Sciatic nerve (tissue), 2 donors: ENCODE results near the gene CSK. TPM values are rescaled to one million over a fixed set of nuclear protein-coding genes. Genes with fewer than 3 reads are reported as not detected.

Source experiments
- ATAC-seq: fragments of 200-7000 bp; cut with Tn5 transposase; one replicate; pipeline ENCODE4 v1.9.1; 2020; ENCODE audit warnings: mild to moderate bottlenecking, moderate library complexity
- DNase-seq: peaks from one replicate; pipeline ENCODE4 v3.0.0-alpha.2; 2020; ENCODE audit warnings: low spot score
- intact Hi-C: fragments of 100-400 bp; cut with DNase I; formaldehyde crosslinking; loops from one replicate; pipeline ENCODE4 v1.14.2; 2022
- total RNA-seq: library from RNA; stranded (reverse); fragmentation: NEBNext Ultra II Directional; extraction: Animal tissue kit (Norgen Biotek cat#: 25700); gene quantifications from one replicate; pipeline ENCODE4 v1.2.1, GENCODE V29; 2021
- donor health status: DM: no; HTN: no; CAD: no.
- donor health status: DM: no; HTN: no; CAD: no.

CSK gene
- total RNA-seq, 1 donor from 2014 or later = 43.7 TPM

- DNase-seq (no peak), ATAC-seq (no peak)
- intact Hi-C loops = no loop called here
Observed at GRCh38 chr15:74815121-74815934, 33.4 kb downstream of the CSK start.

GRCh38 chr15:74815961-74816360 is 34.1 kb downstream of the CSK start:
- DNase-seq (no peak), ATAC-seq (no peak)
- intact Hi-C loops = no loop called here

DNA sequence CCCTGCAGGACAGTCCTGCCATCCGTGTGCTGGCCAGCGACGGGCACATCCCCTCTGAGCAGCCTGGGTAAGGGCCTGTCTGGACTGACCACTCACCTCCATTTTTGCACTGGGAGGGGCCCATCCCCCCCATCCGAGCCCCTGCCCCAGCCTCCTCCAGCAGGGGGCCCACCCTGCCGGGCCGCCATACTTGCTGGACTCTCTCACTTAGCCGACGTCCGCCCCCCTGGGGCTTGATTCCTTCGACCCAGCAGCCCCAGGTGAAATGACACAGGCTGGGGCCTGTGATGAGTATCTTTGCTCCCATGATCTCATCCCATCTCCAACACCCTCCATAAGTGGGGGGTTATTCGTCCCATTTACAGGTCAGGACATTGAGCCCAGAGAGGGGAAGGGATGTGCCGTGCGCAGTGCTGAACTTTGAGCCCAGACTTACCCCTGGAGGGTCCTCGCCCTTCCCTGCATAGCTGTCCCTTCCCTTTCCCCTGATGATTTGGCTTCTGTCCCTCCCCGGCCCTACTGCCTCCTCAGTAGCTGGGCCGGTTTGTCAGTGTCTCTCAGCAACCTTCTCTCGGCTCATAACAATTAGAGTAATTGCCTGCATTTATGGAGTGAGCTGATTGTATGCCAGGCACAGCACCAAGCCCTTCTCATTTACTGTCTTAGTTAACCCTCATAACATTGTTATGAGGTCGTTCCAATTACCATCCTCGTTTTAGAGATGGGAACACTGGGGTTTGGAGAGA is 34.9 kb downstream of the CSK start:
- ATAC-seq = no peak
- intact Hi-C loops = no loop called here
- no peak for DNase-seq

DNA sequence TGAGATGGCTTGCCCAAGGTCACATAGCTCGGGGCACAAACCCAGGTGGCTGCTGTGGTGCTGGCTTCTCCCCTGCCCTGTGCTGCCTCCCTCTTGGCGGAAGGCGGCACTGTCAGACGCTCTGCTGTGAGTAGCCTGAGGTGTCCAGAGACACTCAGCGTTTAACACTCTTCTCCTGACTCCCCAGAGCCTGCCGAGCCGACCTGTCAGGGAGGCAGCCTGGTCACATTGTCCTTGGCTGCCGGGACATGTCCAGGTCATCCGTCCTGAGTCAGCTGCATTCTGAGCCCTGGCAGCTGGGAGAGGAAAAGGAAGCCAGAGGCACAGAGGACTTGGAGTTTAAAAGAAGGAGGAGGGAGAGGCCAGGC is 35.5 kb downstream of the CSK start:
- ATAC-seq (no peak), DNase-seq (no peak)
- intact Hi-C loops = no loop called here

DNA sequence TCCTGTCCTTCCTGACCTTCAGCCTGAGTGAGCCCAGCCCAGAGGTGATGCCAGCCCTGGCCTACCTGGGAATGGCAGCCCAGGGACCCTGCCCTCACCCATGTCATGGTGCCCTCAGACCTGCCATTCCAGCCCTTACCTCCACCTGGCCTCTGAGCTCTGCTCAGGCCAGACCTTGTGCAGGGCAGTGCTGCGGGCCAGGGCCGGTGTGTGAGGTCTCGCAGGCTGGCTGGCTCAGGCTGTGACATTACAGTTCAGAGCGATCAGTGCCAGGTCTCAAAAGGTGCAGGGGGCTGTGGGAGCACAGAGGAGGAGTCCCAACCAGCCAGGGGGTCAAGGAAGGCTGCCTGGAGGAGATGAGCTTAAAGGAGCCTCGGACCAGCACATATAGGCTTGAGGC is 38.2 kb downstream of the CSK start:
- ATAC-seq (no peak), DNase-seq (no peak)
- intact Hi-C loops = loop anchor here (5.0 kb wide), 1 partner anchor 1382 kb away; no protein-coding TSS in a partner anchor

DNA sequence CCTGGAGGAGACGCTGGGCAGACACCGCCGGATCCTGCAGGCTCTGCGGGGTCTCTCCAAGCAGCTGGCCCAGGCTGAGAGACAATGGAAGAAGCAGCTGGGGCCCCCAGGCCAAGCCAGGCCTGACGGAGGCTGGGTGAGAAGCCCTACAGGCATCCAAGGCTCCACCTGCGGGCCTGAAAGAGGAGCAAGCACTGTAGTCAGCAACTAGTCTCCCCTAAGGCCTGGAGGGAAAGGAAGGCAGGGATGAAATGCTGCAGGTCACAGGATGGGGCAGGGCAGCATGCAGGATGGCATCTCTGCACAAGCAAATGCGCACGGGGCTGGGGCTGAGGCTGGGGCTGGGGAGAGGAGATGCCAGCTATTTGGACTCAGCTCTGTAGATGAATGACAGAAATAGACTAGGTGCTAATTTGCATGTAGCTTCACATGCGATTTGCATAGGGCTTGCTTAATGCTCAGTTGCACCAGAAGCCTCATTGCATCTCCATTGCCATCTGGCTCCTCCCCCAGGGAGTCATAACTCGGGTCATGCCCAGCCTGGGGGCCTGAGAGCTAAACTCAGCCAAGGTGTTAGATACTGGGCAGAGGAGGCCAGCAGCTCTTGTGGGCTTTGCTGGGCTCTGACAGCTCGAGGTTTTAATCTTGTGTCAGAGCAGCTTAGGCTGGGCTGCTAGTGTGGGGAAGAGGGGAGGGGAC is 39.4 kb downstream of the CSK start:
- ATAC-seq (no peak), DNase-seq (no peak)
- intact Hi-C loops = loop anchor here (5.0 kb wide), 1 partner anchor 1381 kb away; no protein-coding TSS in a partner anchor

- DNase-seq (no peak), ATAC-seq (no peak)
- intact Hi-C loops = loop anchor here (5.0 kb wide), 1 partner anchor 1381 kb away; no protein-coding TSS in a partner anchor
Observed at GRCh38 chr15:74821790-74822158, 39.9 kb downstream of the CSK start.

DNA sequence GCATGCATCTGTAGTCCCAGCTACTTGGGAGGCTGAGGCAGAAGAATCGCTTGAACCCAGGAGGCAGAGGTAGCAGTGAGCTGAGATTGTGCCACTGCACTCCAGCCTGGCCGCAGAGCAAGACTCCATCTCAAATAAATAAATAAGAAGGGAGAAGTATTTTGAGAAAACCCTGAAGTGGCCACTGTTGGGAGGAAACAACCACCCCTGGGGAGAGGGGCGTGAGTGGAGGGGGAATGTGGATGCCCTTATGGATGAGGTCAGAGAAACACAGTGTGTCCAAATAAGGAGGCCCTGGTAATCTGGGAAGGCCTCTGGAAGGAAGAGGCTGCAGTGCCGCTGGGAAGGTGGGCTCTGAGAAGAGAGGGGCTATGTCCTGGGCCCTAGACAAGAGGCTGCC is 40.4 kb downstream of the CSK start:
- intact Hi-C loops = loop anchor here (5.0 kb wide), 1 partner anchor 1380 kb away; no protein-coding TSS in a partner anchor
- no peak for ATAC-seq
- no peak for DNase-seq

DNA sequence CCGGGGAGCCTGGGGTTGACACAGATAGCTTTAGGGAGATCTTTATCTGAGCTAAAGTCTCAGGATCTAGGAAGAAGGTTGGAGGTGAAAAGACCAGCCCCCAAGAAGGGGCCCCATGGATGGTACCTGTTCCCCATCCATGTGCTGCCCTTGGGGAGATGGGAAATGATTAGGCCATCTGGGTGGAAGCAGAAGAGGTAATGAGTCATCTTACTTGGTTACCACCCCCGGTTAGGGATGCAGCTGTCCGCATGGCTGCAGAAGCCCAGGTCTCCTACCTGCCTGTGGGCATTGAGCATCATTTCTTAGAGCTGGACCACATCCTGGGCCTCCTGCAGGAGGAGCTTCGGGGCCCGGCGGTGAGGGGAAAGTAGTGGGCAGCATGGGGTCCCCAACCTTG is 41.4 kb downstream of the CSK start:
- ATAC-seq (no peak), DNase-seq (no peak)
- intact Hi-C loops = loop anchor here (5.0 kb wide), 1 partner anchor 1379 kb away; no protein-coding TSS in a partner anchor

- intact Hi-C loops = loop anchor here (5.0 kb wide), 1 partner anchor 1377 kb away; no protein-coding TSS in a partner anchor
- ATAC-seq (no peak), DNase-seq (no peak)
Observed at GRCh38 chr15:74824976-74825375, 43.1 kb downstream of the CSK start.

- no peak for DNase-seq
- intact Hi-C loops = no loop called here
- no peak for ATAC-seq
Observed at GRCh38 chr15:74825866-74826265, 44.0 kb downstream of the CSK start.

GRCh38 chr15:74826364-74826819 is 44.5 kb downstream of the CSK start, which contains the start of gene CPLX3:
Gene CPLX3 (plus strand): TSS chr15:74826627. CDS start chr15:74826704, 77 bp downstream.
- ATAC-seq (peak; percentile 43), DNase-seq (no peak)
- intact Hi-C loops = no loop called here

GRCh38 chr15:74826921-74827320 is 45.0 kb downstream of the CSK start:
- DNase-seq = no peak
- ATAC-seq = no peak
- intact Hi-C loops = no loop called here

DNA sequence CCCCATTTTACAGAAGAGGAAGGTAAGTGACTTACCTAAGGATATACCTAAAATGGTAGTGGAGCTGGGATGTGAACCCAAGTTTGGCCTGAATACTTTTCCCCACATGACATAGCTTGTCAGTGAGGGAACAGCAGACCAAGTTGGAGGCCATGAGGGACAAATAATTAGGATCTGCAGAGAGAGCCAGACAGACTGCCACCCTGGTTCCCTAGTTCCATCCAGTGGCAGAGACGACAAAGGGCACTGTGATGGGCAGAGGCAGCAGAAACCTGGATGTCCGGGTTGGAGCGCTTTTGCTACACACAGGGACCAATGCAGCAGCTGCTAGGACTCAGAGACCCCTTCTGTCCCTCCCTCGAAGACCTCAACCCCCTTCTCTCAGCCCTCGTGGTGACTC is 45.7 kb downstream of the CSK start:
- intact Hi-C loops = no loop called here
- DNase-seq (no peak), ATAC-seq (no peak)

- DNase-seq = no peak
- intact Hi-C loops = no loop called here
- no peak for ATAC-seq
Observed at GRCh38 chr15:74828835-74829234, 47.0 kb downstream of the CSK start.

- no peak for ATAC-seq
- intact Hi-C loops = no loop called here
- no peak for DNase-seq
Observed at GRCh38 chr15:74829486-74829885, 47.6 kb downstream of the CSK start.

- ATAC-seq (no peak), DNase-seq (no peak)
- intact Hi-C loops = loop anchor here (10.0 kb wide), 1 partner anchor 65 kb away; the partner anchor contains the start of gene MPI
Observed at GRCh38 chr15:74829991-74830390, 48.1 kb downstream of the CSK start.

DNA sequence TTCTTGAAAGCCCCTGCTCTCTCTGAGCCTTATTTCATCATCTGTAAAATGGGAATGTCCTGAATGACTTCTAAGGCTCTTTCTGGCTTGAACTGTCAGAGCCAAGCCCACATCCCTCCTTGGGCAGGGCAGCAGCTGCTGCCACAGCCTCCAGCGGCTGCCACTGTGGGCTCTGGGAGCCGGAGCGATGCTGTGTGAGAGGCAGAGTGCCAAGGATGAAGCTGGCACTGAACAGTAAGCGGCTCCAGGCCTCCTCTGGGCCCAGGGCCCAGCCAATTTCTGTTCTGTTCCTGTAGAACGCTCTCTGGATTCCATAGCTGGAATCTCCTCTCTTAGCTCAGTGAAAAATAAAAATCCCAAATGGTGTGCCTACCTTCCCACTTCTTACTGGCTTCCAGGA is 49.0 kb downstream of the CSK start:
- DNase-seq = no peak
- intact Hi-C loops = loop anchor here (10.0 kb wide), 1 partner anchor 64 kb away; the partner anchor contains the start of gene MPI
- ATAC-seq = no peak

- ATAC-seq (no peak), DNase-seq (no peak)
- intact Hi-C loops = loop anchor here (10.0 kb wide), 1 partner anchor 63 kb away; the partner anchor contains the start of gene MPI
Observed at GRCh38 chr15:74831813-74832495, 50.1 kb downstream of the CSK start.
